Body of pancreas (tissue), 4 donors: ENCODE data around the gene MAML2. TPM values are rescaled to one million over a fixed set of nuclear protein-coding genes. Genes with fewer than 3 reads are reported as not detected.

Experiments
- ATAC-seq: fragments of 150-250 bp; one replicate; pipeline ENCODE4 v1.9.1; 2016
- DNase-seq, 4 donors: peaks; one replicate each; pipeline ENCODE4 v3.0.0-alpha.2; 2019
- H3K27ac ChIP-seq, 4 donors: fragments of 200-600 bp; sonication (generic); 1 replicate in 3 of 4; 2 replicates in 1 of 4; pipeline versions ENCODE4 v1.5.1 to v1.6.1; 2016 to 2019; ENCODE audit warnings: mild to moderate bottlenecking in 1 of 4, mixed read lengths in 1 of 4, moderate library complexity in 1 of 4
- H3K27me3 ChIP-seq, 2 donors: fragments of 200-600 bp; sonication (generic); one replicate each; pipeline ENCODE4 v1.6.0; 2016; ENCODE audit warnings: mild to moderate bottlenecking in 1 of 2
- H3K36me3 ChIP-seq, 2 donors: fragments of 200-600 bp; sonication (generic); replicated peaks in 1 of 2; 2 replicates each; pipeline ENCODE4 v1.5.1; 2016; ENCODE audit warnings: low read depth in 2 of 2; ENCODE audit not compliant: insufficient read depth in 1 of 2
- H3K4me1 ChIP-seq: fragments of 200-600 bp; sonication (generic); one replicate; pipeline ENCODE4 v1.6.0; 2016
- H3K4me3 ChIP-seq, 2 donors: fragments of 200-600 bp; sonication (generic); 1 replicate in 1 of 2; 2 replicates in 1 of 2; pipeline ENCODE4 v1.5.1; 2016 to 2019
- H3K9me3 ChIP-seq, 3 donors: fragments of 200-600 bp; sonication (generic); 1 replicate in 2 of 3; 2 replicates in 1 of 3; pipeline ENCODE4 v1.5.1; 2016
- CTCF ChIP-seq, 7 experiments: fragments of 450-650 bp in 4 of 7; fragments of 200-600 bp in 3 of 7; sonication (generic) in 3 of 7; IDR thresholded peaks; one replicate each; pipeline ENCODE4 v1.5.1; 2016 to 2019; ENCODE audit warnings: antibody characterized with exemption in 7 of 7
- POLR2A ChIP-seq, 3 donors: fragments of 450-650 bp; IDR thresholded peaks; one replicate each; pipeline ENCODE4 v1.6.1; 2016; ENCODE audit warnings: antibody characterized with exemption in 3 of 3, mild to moderate bottlenecking in 2 of 3
- WGBS, 2 donors: methylation state at CpG; one replicate each; pipeline ENCODE4 v1.1.5; 2017; 5-methylcytosine and 5-hydroxymethylcytosine counted together
- intact Hi-C: fragments of 100-400 bp; cut with DNase I; formaldehyde crosslinking; loops from one replicate; pipeline ENCODE4 v1.15.1; 2023
- total RNA-seq, 2 donors: library from RNA; depleted of rRNA; stranded (reverse); fragments of >200 nt; gene quantifications; one replicate each; pipeline ENCODE4 v1.1.0, GENCODE V29; 2016

The MAML2 gene
- total RNA-seq, 2 donors from 2014 or later, result 7.9 to 9.9 TPM

- intact Hi-C loops, result no loop called here
- no peak for ATAC-seq
- no peaks in the 10 kb centered on the region for H3K9me3 ChIP-seq
- H3K27me3 ChIP-seq, result no peaks in the 10 kb centered on the region
- 54 to 66% methylated on average over 2 of the region's 2 CpGs for WGBS, 2 donors
- TF ChIP-seq CTCF (IDR thresholded peaks at IDR 0.05), result no peak
- no peak for TF ChIP-seq POLR2A (IDR thresholded peaks at IDR 0.05)
- no peaks in the 10 kb centered on the region for H3K36me3 ChIP-seq
- DNase-seq, result no peak
- peaks cover 15% of the 10 kb centered on the region for H3K4me1 ChIP-seq
- peak overlapping the region in 1 of 4 donors; percentile 12 for H3K27ac ChIP-seq
- H3K4me3 ChIP-seq, result no peak overlapping the region
These were observed 25.4 kb downstream of the MAML2 start for GRCh38 chr11:96317571-96317970.

DNA sequence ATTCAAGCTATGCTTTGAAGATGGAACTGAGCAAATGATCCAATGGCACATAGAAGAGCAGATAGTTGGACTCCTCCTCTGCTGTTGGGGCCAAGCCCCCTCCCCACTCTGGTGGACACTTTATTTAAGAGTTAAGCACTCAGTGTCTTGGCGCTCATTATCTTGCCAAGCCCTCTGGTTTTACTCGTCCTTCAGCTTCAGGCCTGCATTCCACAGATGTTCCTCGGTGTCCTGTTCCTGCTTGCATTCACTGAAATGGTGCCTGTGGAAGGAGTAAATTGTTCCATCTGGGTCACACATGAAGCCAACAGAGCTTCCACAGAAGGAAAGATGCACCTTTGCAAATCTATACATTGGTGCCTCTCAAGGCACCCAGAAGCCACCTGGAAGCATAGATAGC lies 26.1 kb downstream of the MAML2 start:
- Histone ChIP-seq H3K4me3 (no peak overlapping the region), H3K9me3 (no peaks in the 10 kb centered on the region), H3K27me3 (no peaks in the 10 kb centered on the region), H3K27ac (no peak overlapping the region), H3K36me3 (no peaks in the 10 kb centered on the region), H3K4me1 (peaks cover 16% of the 10 kb centered on the region)
- TF ChIP-seq CTCF (IDR thresholded peaks at IDR 0.05) (no peak), POLR2A (IDR thresholded peaks at IDR 0.05) (no peak)
- DNase-seq, result no peak
- 65 to 74% methylated on average over 3 of the region's 3 CpGs for WGBS, 2 donors
- ATAC-seq, result no peak
- intact Hi-C loops, result no loop called here

DNA sequence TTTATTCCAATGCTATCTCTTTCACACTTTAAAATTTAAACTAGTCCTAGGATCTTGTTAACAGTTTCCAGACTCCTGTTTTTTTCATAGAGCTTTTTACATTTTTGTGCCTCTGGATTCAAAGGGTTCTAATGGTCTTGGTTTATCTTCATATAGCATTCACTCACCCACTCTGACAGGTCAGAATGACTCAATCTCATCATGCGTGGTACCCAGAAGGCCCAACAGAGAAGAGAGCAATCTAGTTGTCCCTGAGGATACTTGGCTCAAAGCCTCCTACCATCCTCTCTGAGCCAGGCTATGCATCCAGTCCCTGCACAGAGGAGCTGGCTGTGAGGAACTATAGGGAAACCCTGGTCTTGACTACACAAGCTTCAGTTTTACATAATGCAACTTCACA lies 27.5 kb downstream of the MAML2 start:
- TF ChIP-seq POLR2A (IDR thresholded peaks at IDR 0.05), result no peak
- no peak for TF ChIP-seq CTCF (IDR thresholded peaks at IDR 0.05)
- peaks cover 30% of the 10 kb centered on the region for H3K4me1 ChIP-seq
- WGBS, 2 donors, result 65 to 67% methylated on average over 1 of the region's 1 CpG

DNA sequence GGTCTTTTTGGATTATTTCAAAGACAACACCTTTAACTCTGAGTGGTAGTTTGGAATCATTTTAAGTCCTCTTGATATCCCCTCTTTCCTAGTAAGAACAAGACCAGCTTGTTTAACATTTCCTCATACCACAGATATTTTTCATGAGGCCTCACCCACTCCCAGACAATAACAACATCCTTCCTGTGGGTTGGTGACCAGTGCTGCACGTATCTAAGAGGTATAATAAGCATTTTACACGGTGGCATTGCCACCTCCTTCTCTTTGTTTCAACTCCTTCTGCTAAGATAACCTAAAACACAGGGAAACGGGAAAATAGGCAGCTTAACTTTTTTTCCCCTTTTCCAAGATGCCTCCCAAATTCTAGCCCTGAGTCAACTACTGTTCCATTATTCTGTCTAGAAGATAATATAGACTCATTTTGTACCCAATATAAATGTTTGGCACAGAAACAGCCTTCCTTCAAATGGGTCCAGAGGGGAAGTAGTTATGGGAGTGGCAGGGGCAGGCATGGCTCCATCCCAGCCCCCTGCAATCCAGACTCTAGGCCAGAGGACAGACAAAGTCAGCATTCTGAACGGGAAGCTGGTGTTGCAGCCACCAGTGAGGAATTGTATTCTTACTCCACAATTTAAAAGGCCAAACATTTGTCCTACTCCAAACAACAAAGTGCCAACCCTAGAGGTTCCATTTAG lies 28.5 kb downstream of the MAML2 start:
- Histone ChIP-seq H3K4me1 (peaks cover 30% of the 10 kb centered on the region), H3K4me3 (no peak overlapping the region), H3K36me3 (no peaks in the 10 kb centered on the region), H3K27ac (peak overlapping the region; percentile 25 to 74 (median 60)), H3K27me3 (no peaks in the 10 kb centered on the region), H3K9me3 (no peaks in the 10 kb centered on the region)
- intact Hi-C loops, result no loop called here
- no peak for TF ChIP-seq CTCF (IDR thresholded peaks at IDR 0.05)
- DNase-seq (no peak), ATAC-seq (peak; percentile 69)
- WGBS, 2 donors, result 36 to 46% methylated on average over 4 of the region's 4 CpGs

More for the DNA sequence above, 27.5 kb downstream of the MAML2 start:
- intact Hi-C loops, result no loop called here
- H3K9me3 ChIP-seq, result no peaks in the 10 kb centered on the region
- no peaks in the 10 kb centered on the region for H3K27me3 ChIP-seq
- peak overlapping the region in 1 of 4 donors; percentile 70 for H3K27ac ChIP-seq
- H3K36me3 ChIP-seq, result no peaks in the 10 kb centered on the region
- ATAC-seq, result no peak
- DNase-seq, result no peak
- no peak overlapping the region for H3K4me3 ChIP-seq

- Histone ChIP-seq H3K27me3 (no peaks in the 10 kb centered on the region), H3K4me1 (peaks cover 30% of the 10 kb centered on the region), H3K27ac (peak overlapping the region in 2 of 4 donors; percentile 70 to 74), H3K9me3 (no peaks in the 10 kb centered on the region), H3K4me3 (no peak overlapping the region), H3K36me3 (no peaks in the 10 kb centered on the region)
- intact Hi-C loops, result no loop called here
- TF ChIP-seq CTCF (IDR thresholded peaks at IDR 0.05) (no peak), POLR2A (IDR thresholded peaks at IDR 0.05) (no peak)
- ATAC-seq, result no peak
- WGBS, 2 donors, result 66 to 77% methylated on average over 6 of the region's 6 CpGs
- no peak for DNase-seq
These were observed 29.8 kb downstream of the MAML2 start for GRCh38 chr11:96313163-96313562.
